SK-N-SH (cell line): ENCODE measurements around the gene SKP2. TPM values are rescaled to one million over a fixed set of nuclear protein-coding genes. Genes with fewer than 3 reads are reported as not detected.
A peak's percentile ranks its signal among the peaks of the same experiment; 100 is the strongest.

Source experiments
- CTCF ChIA-PET: fragments of 300-600, 350-600 bp; formaldehyde crosslinking; extraction: SDS; loops from one replicate; lab custom pipeline; 2021; lab: Yijun Ruan, JAX
- POLR2A ChIA-PET: fragments of 350-600 bp; sonication (Branson Sonifier 250); formaldehyde crosslinking; extraction: SDS; loops from one replicate; lab custom pipeline; 2020; ENCODE audit warnings: antibody characterized with exemption, inconsistent platforms; lab: Yijun Ruan, JAX
- DNase-seq: peaks from one replicate; pipeline ENCODE4 v3.0.0; 2012
- H2AFZ ChIP-seq: fragments of 200-600 bp; sonication (generic); 2 replicates; pipeline ENCODE4 v1.8.1; 2016; ENCODE audit warnings: antibody characterized with exemption, mild to moderate bottlenecking, low read depth
- H3F3A ChIP-seq: fragments of 200-600 bp; sonication (generic); replicated peaks from 2 replicates; pipeline ENCODE3; 2016; ENCODE audit warnings: antibody characterized with exemption, mild to moderate bottlenecking; ENCODE audit not compliant: insufficient read depth
- H3K27ac ChIP-seq, 2 experiments: fragments of 200-500 bp in 1 of 2; fragments of 200-600 bp in 1 of 2; sonication (Bioruptor generic) in 1 of 2; sonication (generic), shearing (Covaris generic) in 1 of 2; 2 replicates each; pipeline versions ENCODE4 v1.5.1 to v1.6.1; 2014 to 2016; ENCODE audit warnings: low read depth in 2 of 2, inconsistent platforms in 1 of 2, low read length in 1 of 2, mild to moderate bottlenecking in 1 of 2, mixed read lengths in 1 of 2
- H3K27me3 ChIP-seq: fragments of 200-600 bp; sonication (generic), shearing (Covaris generic); 2 replicates; pipeline ENCODE4 v1.6.1; 2016; ENCODE audit warnings: mixed run types; ENCODE audit not compliant: insufficient read depth
- H3K36me3 ChIP-seq, 2 experiments: fragments of 200-500 bp in 1 of 2; fragments of 200-600 bp in 1 of 2; sonication (Bioruptor generic) in 1 of 2; sonication (generic) in 1 of 2; replicated peaks in 1 of 2; 2 replicates each; pipeline versions ENCODE3 to v1.5.1; 2014 to 2016; ENCODE audit warnings: low read length in 1 of 2, mild to moderate bottlenecking in 1 of 2; ENCODE audit not compliant: insufficient read depth in 2 of 2, control insufficient read depth in 1 of 2
- H3K4me1 ChIP-seq, 2 experiments: fragments of 200-500 bp in 1 of 2; fragments of 200-600 bp in 1 of 2; sonication (Bioruptor generic) in 1 of 2; sonication (generic), shearing (Covaris generic) in 1 of 2; 2 replicates each; pipeline versions ENCODE4 v1.5.1 to v1.6.1; 2014 to 2016; ENCODE audit warnings: low read depth in 1 of 2, low read length in 1 of 2, mixed run types in 1 of 2; ENCODE audit not compliant: insufficient read depth in 2 of 2, control insufficient read depth in 1 of 2
- H3K4me2 ChIP-seq: fragments of 200-600 bp; sonication (generic), shearing (Covaris generic); 2 replicates; pipeline ENCODE4 v1.6.1; 2017; ENCODE audit warnings: mixed run types
- H3K4me3 ChIP-seq, 2 experiments: fragments of 200-500 bp in 1 of 2; fragments of 200-600 bp in 1 of 2; sonication (Bioruptor generic) in 1 of 2; sonication (generic), shearing (Covaris generic) in 1 of 2; 2 replicates each; pipeline versions ENCODE4 v1.5.1 to v1.8.1; 2014 to 2016; ENCODE audit warnings: low read depth in 2 of 2, inconsistent platforms in 1 of 2, low read length in 1 of 2, mild to moderate bottlenecking in 1 of 2, mixed read lengths in 1 of 2, moderate library complexity in 1 of 2
- H3K79me2 ChIP-seq: fragments of 200-600 bp; sonication (generic); 2 replicates; pipeline ENCODE4 v1.8.1; 2017; ENCODE audit warnings: mild to moderate bottlenecking; ENCODE audit not compliant: insufficient read depth
- H3K9ac ChIP-seq: fragments of 200-600 bp; sonication (generic); 2 replicates; pipeline ENCODE4 v1.6.1; 2017; ENCODE audit warnings: mixed run types
- H3K9me2 ChIP-seq: fragments of 200-600 bp; sonication (generic); 2 replicates; pipeline ENCODE4 v1.6.1; 2017; ENCODE audit warnings: mixed run types
- H3K9me3 ChIP-seq: fragments of 200-600 bp; sonication (generic); 2 replicates; pipeline ENCODE4 v1.6.1; 2017; ENCODE audit warnings: mixed run types, mild to moderate bottlenecking, moderate library complexity
- H4K20me1 ChIP-seq: fragments of 200-600 bp; sonication (generic); 2 replicates; pipeline ENCODE4 v1.6.1; 2017; ENCODE audit warnings: mild to moderate bottlenecking, mixed run types; ENCODE audit not compliant: insufficient read depth
- CHD2 ChIP-seq: fragments of 150-350 bp; IDR thresholded peaks from 2 replicates; pipeline ENCODE4 v1.6.1; 2018; ENCODE audit warnings: low read length; ENCODE audit not compliant: partially characterized antibody
- ELF1 ChIP-seq: IDR thresholded peaks from 2 replicates; pipeline ENCODE4 v1.4.0; 2012
- EP300 ChIP-seq, 2 experiments: IDR thresholded peaks; 2 replicates each; pipeline versions ENCODE4 v1.4.0 to v1.6.1; 2012; ENCODE audit warnings: borderline replicate concordance in 1 of 2, low read depth in 1 of 2, low read length in 1 of 2
- EZH2phosphoT487 ChIP-seq: fragments of 200-600 bp; sonication (generic); IDR thresholded peaks from 2 replicates; pipeline ENCODE4 v1.6.1; 2017; ENCODE audit warnings: low read depth, mixed run types, mild to moderate bottlenecking, antibody characterized with exemption, moderate library complexity, borderline replicate concordance
- FOSL2 ChIP-seq: IDR thresholded peaks from 2 replicates; pipeline ENCODE4 v1.4.0; 2012; ENCODE audit warnings: low read depth, mild to moderate bottlenecking, moderate library complexity, borderline replicate concordance
- FOXJ3 ChIP-seq: sonication (generic); formaldehyde crosslinking; IDR thresholded peaks from 2 replicates; pipeline ENCODE4 v1.5.1; 2020; ENCODE audit warnings: mild to moderate bottlenecking, missing genetic modification reagents
- GABPA ChIP-seq: IDR thresholded peaks from 2 replicates; pipeline ENCODE4 v1.4.0; 2012; ENCODE audit warnings: low read depth, mild to moderate bottlenecking
- GATA2 ChIP-seq: sonication (generic); formaldehyde crosslinking; IDR thresholded peaks from 2 replicates; pipeline ENCODE4 v1.5.0; 2020; ENCODE audit warnings: mild to moderate bottlenecking, missing genetic modification reagents
- JUND ChIP-seq: IDR thresholded peaks from 2 replicates; pipeline ENCODE4 v1.4.0; 2012
- MAX ChIP-seq: IDR thresholded peaks from 2 replicates; pipeline ENCODE4 v1.4.0; 2012; ENCODE audit warnings: low read depth
- MEF2A ChIP-seq: IDR thresholded peaks from 2 replicates; pipeline ENCODE4 v1.4.0; 2012; ENCODE audit warnings: low read depth, borderline replicate concordance
- MXI1 ChIP-seq: IDR thresholded peaks from 2 replicates; pipeline ENCODE4 v1.6.1; 2012; ENCODE audit warnings: mild to moderate bottlenecking, low read depth, low read length, improper control_type of control experiment
- NFIC ChIP-seq: IDR thresholded peaks from 2 replicates; pipeline ENCODE4 v1.4.0; 2012; ENCODE audit warnings: borderline replicate concordance
- NRF1 ChIP-seq: IDR thresholded peaks from 2 replicates; pipeline ENCODE4 v1.6.1; 2012; ENCODE audit warnings: low read depth, mild to moderate bottlenecking, low read length
- POLR2AphosphoS5 ChIP-seq: IDR thresholded peaks from 2 replicates; pipeline ENCODE4 v1.6.1; 2012; ENCODE audit warnings: low read depth, low read length
- RAD21 ChIP-seq: IDR thresholded peaks from 2 replicates; pipeline ENCODE4 v1.6.1; 2012; ENCODE audit warnings: mild to moderate bottlenecking, low read length
- RCOR1 ChIP-seq: fragments of 150-350 bp; IDR thresholded peaks from 2 replicates; pipeline ENCODE4 v1.6.1; 2017; ENCODE audit warnings: antibody characterized with exemption, low read length
- RFX5 ChIP-seq: IDR thresholded peaks from 2 replicates; pipeline ENCODE4 v1.6.1; 2012; ENCODE audit warnings: mild to moderate bottlenecking, improper control_type of control experiment, low read length
- RXRA ChIP-seq: IDR thresholded peaks from 2 replicates; pipeline ENCODE4 v1.4.0; 2012; ENCODE audit warnings: low read depth, mild to moderate bottlenecking, borderline replicate concordance
- SIN3A ChIP-seq: IDR thresholded peaks from 2 replicates; pipeline ENCODE4 v1.6.1; 2012; ENCODE audit warnings: low read depth, mild to moderate bottlenecking, low read length, moderate library complexity, borderline replicate concordance
- TAF1 ChIP-seq: IDR thresholded peaks from 2 replicates; pipeline ENCODE4 v1.6.1; 2012; ENCODE audit warnings: low read depth, mild to moderate bottlenecking, low read length, moderate library complexity, borderline replicate concordance
- TCF12 ChIP-seq: IDR thresholded peaks from 2 replicates; pipeline ENCODE4 v1.4.0; 2012
- TEAD4 ChIP-seq: IDR thresholded peaks from 2 replicates; pipeline ENCODE4 v1.4.0; 2012; ENCODE audit warnings: mild to moderate bottlenecking, borderline replicate concordance; ENCODE audit not compliant: insufficient read depth
- YY1 ChIP-seq: IDR thresholded peaks from 2 replicates; pipeline ENCODE4 v1.4.0; 2012; ENCODE audit warnings: low read depth, mild to moderate bottlenecking
- ZBTB33 ChIP-seq: IDR thresholded peaks from 2 replicates; pipeline ENCODE4 v1.4.0; 2012; ENCODE audit warnings: low read depth, borderline replicate concordance
- WGBS: methylation state at CpG from one replicate; pipeline ENCODE4 v1.1.6; 2017; ENCODE audit warnings: low lambda C conversion rate; 5-methylcytosine and 5-hydroxymethylcytosine counted together
- polyA plus RNA-seq, 3 experiments: library from polyadenylated mRNA; depleted of rRNA; stranded (reverse); fragments of >200 nt; gene quantifications; 2 replicates each; pipeline ENCODE4 v1.2.3, GENCODE V29; 2012
- TF ChIP-seq, protein P1 (sequence below): fragments of 150-350 bp; IDR thresholded peaks from 2 replicates; pipeline ENCODE4 v1.6.1; 2017; ENCODE audit warnings: antibody characterized with exemption, low read length, low read depth, borderline replicate concordance
- TF ChIP-seq, protein P2 (sequence below): IDR thresholded peaks from 2 replicates; pipeline ENCODE4 v1.4.0; 2012; ENCODE audit warnings: low read depth, borderline replicate concordance
- TF ChIP-seq, protein P3 (sequence below): IDR thresholded peaks from 2 replicates; pipeline ENCODE4; 2012

The SKP2 gene
- 12.4 and 14.8 TPM in 2 replicates for polyA plus RNA-seq (2012; rRNA removed)
- polyA plus RNA-seq (2012; cell fraction: cytosol; rRNA removed), result 17.1 and 18.9 TPM in 2 replicates
- polyA plus RNA-seq (2012; cell fraction: nucleus; rRNA removed), result 15.4 and 15.7 TPM in 2 replicates

DNA sequence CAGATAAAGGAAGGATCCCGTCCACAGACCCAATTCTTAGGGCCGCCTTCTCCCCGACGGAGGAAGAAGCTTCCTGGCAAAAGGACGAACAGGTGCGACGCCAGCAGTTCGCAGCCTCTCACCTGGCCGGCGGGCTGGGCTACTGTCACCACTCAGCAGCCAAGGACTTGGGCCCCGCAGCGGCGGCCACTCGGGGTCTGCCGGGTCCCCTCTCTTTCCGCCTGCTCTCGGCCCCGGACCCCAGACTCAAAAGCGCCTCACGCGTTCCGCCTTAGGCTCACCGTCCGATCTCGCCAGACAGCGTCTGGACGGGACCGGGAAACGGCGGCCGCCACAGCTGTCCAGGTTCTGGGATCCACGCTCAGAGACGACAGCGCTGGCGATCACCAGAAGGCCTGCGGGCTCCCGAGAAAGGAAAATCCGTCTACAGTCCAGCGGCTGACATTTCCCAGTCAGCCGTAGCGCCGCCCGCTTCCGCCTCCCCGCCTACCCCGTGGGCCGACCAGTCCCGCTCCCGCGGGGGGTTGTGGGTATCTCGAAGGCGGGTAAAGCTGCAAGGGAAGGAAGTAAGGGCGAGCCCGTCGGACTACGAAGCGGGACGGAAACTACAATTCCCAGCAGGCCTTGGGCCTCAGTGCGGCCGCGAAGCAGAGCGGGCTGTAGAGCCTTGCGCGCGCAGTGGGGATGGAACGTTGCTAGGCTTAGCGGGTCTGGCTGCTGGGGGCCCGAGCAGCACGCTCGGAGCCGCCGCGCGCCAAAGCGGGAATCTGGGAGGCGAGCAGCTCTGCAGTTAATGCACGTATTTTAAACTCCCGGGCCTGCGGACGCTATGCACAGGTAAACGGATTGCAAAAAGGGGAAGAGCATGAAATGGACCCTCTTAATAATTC, at the start of gene SKP2, which contains the start of gene LMBRD2:
Gene SKP2 (plus strand): TSS at position 678 of the 890 bp plus-strand sequence. CDS start 152 bp downstream, at position 830.
Gene LMBRD2 (minus strand): TSS at position 454 of the 890 bp plus-strand sequence. CDS start 8,538 bp downstream, outside the sequence.
- WGBS, result 1% methylated on average over 28 of the region's 81 CpGs
- Histone ChIP-seq H3K36me3 (peaks cover 14 to 20% of the 10 kb centered on the region in 2 experiments), H3K27me3 (no peaks in the 10 kb centered on the region), H3F3A (peaks cover 8% of the 10 kb centered on the region), H3K9me3 (no peaks in the 10 kb centered on the region), H2AFZ (peak within 1 kb of the TSS; percentile 91), H3K9ac (peak within 1 kb of the TSS; percentile 79), H3K4me2 (peak within 1 kb of the TSS; percentile 96), H4K20me1 (no peaks in the 10 kb centered on the region), H3K4me1 (peaks cover 30 to 31% of the 10 kb centered on the region in 2 experiments), H3K27ac (peak within 1 kb of the TSS; percentile 42 to 89), H3K9me2 (no peaks in the 10 kb centered on the region), H3K4me3 (peak within 1 kb of the TSS; percentile 84 to 99), H3K79me2 (peaks cover 56% of the 10 kb centered on the region)
- DNase-seq, result peak; percentile 95
- CTCF ChIA-PET, result interaction anchor here (0.9 to 4.3 kb wide), 5 partner anchors 23 to 91 kb away, joined by 3 to 21 read pairs (median 7); partner anchors contain the start of gene NADK2
- POLR2A ChIA-PET, result interaction anchor here (2.2 kb wide), 1 partner anchor 90 kb away, joined by 11 read pairs; the partner anchor contains the start of gene NADK2
- no peak for TF ChIP-seq RXRA
- peak; percentile 55; the same call in 1 of the 2 replicates for TF ChIP-seq TAF1
- TF ChIP-seq ELF1, result peak; percentile 90
- TF ChIP-seq TEAD4, result no peak
- TF ChIP-seq FOXJ3 (CRISPR knock-in tag), result no peak
- peak in 1 of 2 experiments; percentile 10; a peak in 1 of 4 replicates for TF ChIP-seq EP300 (IDR thresholded peaks at IDR 0.05; ENCODE audit: borderline replicate concordance in 1 of 2, low read depth in 1 of 2, low read length in 1 of 2)
- peak; percentile 47 for TF ChIP-seq MAX
- TF ChIP-seq FOSL2, result no peak
- TF ChIP-seq CHD2, result peak; percentile 76
- TF ChIP-seq YY1, result no peak; the same call in 1 of the 2 replicates
- peak; percentile 78 for TF ChIP-seq POLR2AphosphoS5
- no peak for TF ChIP-seq MEF2A
- TF ChIP-seq GABPA, result peak; percentile 79
- TF ChIP-seq SIN3A, result no peak; the same call in 1 of the 2 replicates
- TF ChIP-seq GATA2 (CRISPR knock-in tag), result no peak
- TF ChIP-seq, protein P1, sequence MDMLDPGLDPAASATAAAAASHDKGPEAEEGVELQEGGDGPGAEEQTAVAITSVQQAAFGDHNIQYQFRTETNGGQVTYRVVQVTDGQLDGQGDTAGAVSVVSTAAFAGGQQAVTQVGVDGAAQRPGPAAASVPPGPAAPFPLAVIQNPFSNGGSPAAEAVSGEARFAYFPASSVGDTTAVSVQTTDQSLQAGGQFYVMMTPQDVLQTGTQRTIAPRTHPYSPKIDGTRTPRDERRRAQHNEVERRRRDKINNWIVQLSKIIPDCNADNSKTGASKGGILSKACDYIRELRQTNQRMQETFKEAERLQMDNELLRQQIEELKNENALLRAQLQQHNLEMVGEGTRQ, result no peak
- TF ChIP-seq RFX5, result no peak
- no peak for TF ChIP-seq JUND
- TF ChIP-seq, protein P2, sequence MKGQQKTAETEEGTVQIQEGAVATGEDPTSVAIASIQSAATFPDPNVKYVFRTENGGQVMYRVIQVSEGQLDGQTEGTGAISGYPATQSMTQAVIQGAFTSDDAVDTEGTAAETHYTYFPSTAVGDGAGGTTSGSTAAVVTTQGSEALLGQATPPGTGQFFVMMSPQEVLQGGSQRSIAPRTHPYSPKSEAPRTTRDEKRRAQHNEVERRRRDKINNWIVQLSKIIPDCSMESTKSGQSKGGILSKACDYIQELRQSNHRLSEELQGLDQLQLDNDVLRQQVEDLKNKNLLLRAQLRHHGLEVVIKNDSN, result peak; percentile 17; the same call in 1 of the 2 replicates
- no peak for TF ChIP-seq NFIC
- no peak for TF ChIP-seq EZH2phosphoT487
- no peak for TF ChIP-seq ZBTB33
- TF ChIP-seq MXI1, result peak; percentile 88
- 0 out of 2 replicates have a peak, but pooled peaks have one; percentile 5 for TF ChIP-seq TCF12
- peak; percentile 5; the same call in 1 of the 2 replicates for TF ChIP-seq RAD21
- 0 out of 2 replicates have a peak, but pooled peaks have one; percentile 19 for TF ChIP-seq RCOR1
- peak; percentile 71 for TF ChIP-seq NRF1
- TF ChIP-seq, protein P3, sequence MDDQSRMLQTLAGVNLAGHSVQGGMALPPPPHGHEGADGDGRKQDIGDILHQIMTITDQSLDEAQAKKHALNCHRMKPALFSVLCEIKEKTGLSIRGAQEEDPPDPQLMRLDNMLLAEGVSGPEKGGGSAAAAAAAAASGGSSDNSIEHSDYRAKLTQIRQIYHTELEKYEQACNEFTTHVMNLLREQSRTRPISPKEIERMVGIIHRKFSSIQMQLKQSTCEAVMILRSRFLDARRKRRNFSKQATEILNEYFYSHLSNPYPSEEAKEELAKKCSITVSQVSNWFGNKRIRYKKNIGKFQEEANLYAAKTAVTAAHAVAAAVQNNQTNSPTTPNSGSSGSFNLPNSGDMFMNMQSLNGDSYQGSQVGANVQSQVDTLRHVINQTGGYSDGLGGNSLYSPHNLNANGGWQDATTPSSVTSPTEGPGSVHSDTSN, result no peak
